Activated CD4-positive, alpha-beta T cell treated with anti-CD3 and anti-CD28 coated beads, Interleukin-2, amount 50 U/mL, for 4 hours (primary cell): ENCODE data around the gene ERVMER34-1.

Source experiments
- DNase-seq, 2 experiments: peaks; one replicate each; pipeline ENCODE4 v3.0.0-alpha.2; 2020

ERVMER34-1 gene

GRCh38 chr4:52718123-52718522 lies 33.1 kb downstream of the ERVMER34-1 start:
- DNase-seq, result no peak

- DNase-seq, result no peak
Observed at GRCh38 chr4:52716364-52717151, 34.7 kb downstream of the ERVMER34-1 start.

- DNase-seq, result no peak
Observed at GRCh38 chr4:52715914-52716313, 35.3 kb downstream of the ERVMER34-1 start.

- no peak for DNase-seq
Observed at GRCh38 chr4:52715255-52715897, 35.8 kb downstream of the ERVMER34-1 start.

GRCh38 chr4:52714597-52715254 lies 36.5 kb downstream of the ERVMER34-1 start:
- DNase-seq, result no peak

GRCh38 chr4:52713456-52713937 lies 37.7 kb downstream of the ERVMER34-1 start:
- no peak for DNase-seq

GRCh38 chr4:52712251-52713130 lies 38.7 kb downstream of the ERVMER34-1 start:
- peak; percentile 95 to 96 for DNase-seq

GRCh38 chr4:52711834-52712250 lies 39.4 kb downstream of the ERVMER34-1 start:
- no peak for DNase-seq

- no peak for DNase-seq
Observed at GRCh38 chr4:52711272-52711671, 40.0 kb downstream of the ERVMER34-1 start.

GRCh38 chr4:52709155-52709554 lies 42.1 kb downstream of the ERVMER34-1 start:
- no peak for DNase-seq

GRCh38 chr4:52704661-52705060 lies 46.6 kb downstream of the ERVMER34-1 start:
- no peak for DNase-seq

GRCh38 chr4:52704133-52704532 lies 47.1 kb downstream of the ERVMER34-1 start:
- no peak for DNase-seq

GRCh38 chr4:52701207-52701606 lies 50.0 kb downstream of the ERVMER34-1 start:
- DNase-seq, result no peak

- DNase-seq, result no peak
Observed at GRCh38 chr4:52694936-52695335, 56.3 kb downstream of the ERVMER34-1 start.

GRCh38 chr4:52693492-52693891 lies 57.7 kb downstream of the ERVMER34-1 start:
- no peak for DNase-seq
